ENCODE data around the gene DEPDC7.

The DEPDC7 gene

GRCh38 chr11:33018840-33019239 lies 3.2 kb downstream of the DEPDC7 start:
- Histone ChIP-seq H3K23ac (ENCODE audit: low read depth, low read length, poor library complexity) (no peak overlapping the region), H3K9me3 (replicated peaks in 1 of 2; ENCODE audit: control insufficient read depth in 2 of 2, insufficient read depth in 1 of 2, low read depth in 1 of 2, low read length in 2 of 2) (no peaks in the 10 kb centered on the region), H3K14ac (ENCODE audit: low read length) (no peak overlapping the region), H3K4ac (ENCODE audit: low read length) (no peak overlapping the region), H3K27me3 (ENCODE audit: control insufficient read depth in 3 of 3, insufficient read depth in 3 of 3, low read depth in 1 of 3, low read length in 3 of 3) (peaks cover 0 to 11% (median 7%) of the 10 kb centered on the region in 3 experiments), H3K36me3 (replicated peaks in 1 of 2; ENCODE audit: control insufficient read depth in 2 of 2, insufficient read depth in 2 of 2, low read length in 2 of 2) (no peaks in the 10 kb centered on the region), H3K18ac (ENCODE audit: low read length) (no peak overlapping the region), H4K8ac (ENCODE audit: low read depth, low read length) (no peak overlapping the region), H4K91ac (ENCODE audit: low read depth, low read length, poor library complexity) (no peak overlapping the region), H2AK5ac (ENCODE audit: low read depth, low read length) (no peak overlapping the region), H2BK5ac (ENCODE audit: low read length) (no peak overlapping the region), H3K79me1 (ENCODE audit: low read depth, low read length) (no peaks in the 10 kb centered on the region), H2BK120ac (ENCODE audit: low read depth, low read length) (no peak overlapping the region), H2BK12ac (ENCODE audit: low read length) (no peak overlapping the region), H3K9ac (ENCODE audit: low read depth, low read length, poor library complexity) (no peak overlapping the region), H3K4me1 (ENCODE audit: control insufficient read depth in 2 of 2, insufficient read depth in 1 of 2, low read depth in 1 of 2, low read length in 2 of 2) (peaks cover 2 to 3% of the 10 kb centered on the region in 2 donors), H2BK15ac (ENCODE audit: low read length) (no peak overlapping the region), H3K4me3 (ENCODE audit: low read length in 2 of 2) (no peak overlapping the region), H2AFZ (ENCODE audit: low read length) (no peak overlapping the region), H3K27ac (replicated peaks; ENCODE audit: low read length) (no peak overlapping the region), H3K4me2 (ENCODE audit: insufficient read depth, low read length, poor library complexity, severe bottlenecking) (no peak overlapping the region)
- DNase-seq (ENCODE audit: low spot score): no peak
- WGBS, 2 donors (ENCODE audit: extremely low coverage in 2 of 2, insufficient read length in 2 of 2, insufficient replicate concordance in 1 of 2): no CpG with 5 or more reads among the region's 6 CpGs

- no peak overlapping the region for H4K91ac ChIP-seq (ENCODE audit: low read depth, low read length, poor library complexity)
- no peak overlapping the region for H2BK5ac ChIP-seq (ENCODE audit: low read length)
- no peak overlapping the region for H2BK15ac ChIP-seq (ENCODE audit: low read length)
- H3K4ac ChIP-seq (ENCODE audit: low read length): no peak overlapping the region
- H2AFZ ChIP-seq (ENCODE audit: low read length): no peak overlapping the region
- H3K18ac ChIP-seq (ENCODE audit: low read length): no peak overlapping the region
- no peak overlapping the region for H3K4me2 ChIP-seq (ENCODE audit: insufficient read depth, low read length, poor library complexity, severe bottlenecking)
- no CpG with 5 or more reads among the region's 1 CpG for WGBS, 2 donors (ENCODE audit: extremely low coverage in 2 of 2, insufficient read length in 2 of 2, insufficient replicate concordance in 1 of 2)
- no peaks in the 10 kb centered on the region for H3K79me1 ChIP-seq (ENCODE audit: low read depth, low read length)
- no peak overlapping the region for H3K4me3 ChIP-seq (ENCODE audit: low read length in 2 of 2)
- DNase-seq (ENCODE audit: low spot score): no peak
- H2BK120ac ChIP-seq (ENCODE audit: low read depth, low read length): no peak overlapping the region
- H3K9me3 ChIP-seq (replicated peaks in 1 of 2; ENCODE audit: control insufficient read depth in 2 of 2, insufficient read depth in 1 of 2, low read depth in 1 of 2, low read length in 2 of 2): no peaks in the 10 kb centered on the region
- H3K4me1 ChIP-seq (ENCODE audit: control insufficient read depth in 2 of 2, insufficient read depth in 1 of 2, low read depth in 1 of 2, low read length in 2 of 2): peaks cover 0 to 3% of the 10 kb centered on the region in 2 donors
- H3K9ac ChIP-seq (ENCODE audit: low read depth, low read length, poor library complexity): no peak overlapping the region
- peaks cover 0 to 6% (median 0%) of the 10 kb centered on the region in 3 experiments for H3K27me3 ChIP-seq (ENCODE audit: control insufficient read depth in 3 of 3, insufficient read depth in 3 of 3, low read depth in 1 of 3, low read length in 3 of 3)
- H3K27ac ChIP-seq (replicated peaks; ENCODE audit: low read length): no peak overlapping the region
- H2BK12ac ChIP-seq (ENCODE audit: low read length): no peak overlapping the region
- H2AK5ac ChIP-seq (ENCODE audit: low read depth, low read length): no peak overlapping the region
- H3K36me3 ChIP-seq (replicated peaks in 1 of 2; ENCODE audit: control insufficient read depth in 2 of 2, insufficient read depth in 2 of 2, low read length in 2 of 2): no peaks in the 10 kb centered on the region
- no peak overlapping the region for H4K8ac ChIP-seq (ENCODE audit: low read depth, low read length)
- H3K23ac ChIP-seq (ENCODE audit: low read depth, low read length, poor library complexity): no peak overlapping the region
- no peak overlapping the region for H3K14ac ChIP-seq (ENCODE audit: low read length)
Measured at GRCh38 chr11:33021501-33021900, 5.8 kb downstream of the DEPDC7 start.

- H2BK5ac ChIP-seq (ENCODE audit: low read length): no peak overlapping the region
- no peak overlapping the region for H3K4me2 ChIP-seq (ENCODE audit: insufficient read depth, low read length, poor library complexity, severe bottlenecking)
- no peak overlapping the region for H3K23ac ChIP-seq (ENCODE audit: low read depth, low read length, poor library complexity)
- no peaks in the 10 kb centered on the region for H3K79me1 ChIP-seq (ENCODE audit: low read depth, low read length)
- DNase-seq (ENCODE audit: low spot score): no peak
- H4K91ac ChIP-seq (ENCODE audit: low read depth, low read length, poor library complexity): no peak overlapping the region
- H2AFZ ChIP-seq (ENCODE audit: low read length): no peak overlapping the region
- H2AK5ac ChIP-seq (ENCODE audit: low read depth, low read length): no peak overlapping the region
- H4K8ac ChIP-seq (ENCODE audit: low read depth, low read length): no peak overlapping the region
- no peak overlapping the region for H3K18ac ChIP-seq (ENCODE audit: low read length)
- no peaks in the 10 kb centered on the region for H3K9me3 ChIP-seq (replicated peaks in 1 of 2; ENCODE audit: control insufficient read depth in 2 of 2, insufficient read depth in 1 of 2, low read depth in 1 of 2, low read length in 2 of 2)
- H3K27ac ChIP-seq (replicated peaks; ENCODE audit: low read length): no peak overlapping the region
- peaks cover 0 to 3% (median 0%) of the 10 kb centered on the region in 3 experiments for H3K27me3 ChIP-seq (ENCODE audit: control insufficient read depth in 3 of 3, insufficient read depth in 3 of 3, low read depth in 1 of 3, low read length in 3 of 3)
- no peaks in the 10 kb centered on the region for H3K36me3 ChIP-seq (replicated peaks in 1 of 2; ENCODE audit: control insufficient read depth in 2 of 2, insufficient read depth in 2 of 2, low read length in 2 of 2)
- H2BK15ac ChIP-seq (ENCODE audit: low read length): no peak overlapping the region
- H3K4me3 ChIP-seq (ENCODE audit: low read length in 2 of 2): no peak overlapping the region
- no peak overlapping the region for H2BK120ac ChIP-seq (ENCODE audit: low read depth, low read length)
- H3K4ac ChIP-seq (ENCODE audit: low read length): no peak overlapping the region
- H3K14ac ChIP-seq (ENCODE audit: low read length): no peak overlapping the region
- H2BK12ac ChIP-seq (ENCODE audit: low read length): no peak overlapping the region
- no peak overlapping the region for H3K9ac ChIP-seq (ENCODE audit: low read depth, low read length, poor library complexity)
- no CpG with 5 or more reads among the region's 1 CpG for WGBS, 2 donors (ENCODE audit: extremely low coverage in 2 of 2, insufficient read length in 2 of 2, insufficient replicate concordance in 1 of 2)
- peaks cover 0 to 3% of the 10 kb centered on the region in 2 donors for H3K4me1 ChIP-seq (ENCODE audit: control insufficient read depth in 2 of 2, insufficient read depth in 1 of 2, low read depth in 1 of 2, low read length in 2 of 2)
Measured at GRCh38 chr11:33021937-33022336, 6.3 kb downstream of the DEPDC7 start.

DNA sequence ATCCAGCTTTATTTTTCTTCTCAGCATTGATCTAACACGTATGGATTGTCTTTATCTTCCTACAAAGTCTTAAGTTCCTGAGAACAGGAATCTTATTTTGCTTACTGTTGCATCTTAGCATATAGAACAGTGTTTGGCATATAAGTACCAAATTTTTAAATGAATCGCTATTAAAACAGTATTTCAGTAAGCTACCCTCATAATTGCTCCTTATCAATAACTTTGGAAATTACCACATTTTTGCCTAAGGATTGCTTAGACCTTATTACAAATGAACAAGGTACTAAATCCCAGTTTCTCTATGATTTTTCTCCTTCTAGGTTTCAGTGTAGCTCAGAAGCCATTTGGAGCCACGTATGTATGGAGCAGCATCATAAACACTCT lies 9.7 kb downstream of the DEPDC7 start:
- Histone ChIP-seq H3K36me3 (replicated peaks in 1 of 2; ENCODE audit: control insufficient read depth in 2 of 2, insufficient read depth in 2 of 2, low read length in 2 of 2) (no peaks in the 10 kb centered on the region), H2BK15ac (ENCODE audit: low read length) (no peak overlapping the region), H3K18ac (ENCODE audit: low read length) (no peak overlapping the region), H2BK12ac (ENCODE audit: low read length) (no peak overlapping the region), H3K4ac (ENCODE audit: low read length) (no peak overlapping the region), H2AK5ac (ENCODE audit: low read depth, low read length) (no peak overlapping the region), H3K27me3 (ENCODE audit: control insufficient read depth in 3 of 3, insufficient read depth in 3 of 3, low read depth in 1 of 3, low read length in 3 of 3) (no peaks in the 10 kb centered on the region), H3K23ac (ENCODE audit: low read depth, low read length, poor library complexity) (no peak overlapping the region), H4K91ac (ENCODE audit: low read depth, low read length, poor library complexity) (no peak overlapping the region), H3K9me3 (replicated peaks in 1 of 2; ENCODE audit: control insufficient read depth in 2 of 2, insufficient read depth in 1 of 2, low read depth in 1 of 2, low read length in 2 of 2) (no peaks in the 10 kb centered on the region), H3K27ac (replicated peaks; ENCODE audit: low read length) (no peak overlapping the region), H3K4me3 (ENCODE audit: low read length in 2 of 2) (no peak overlapping the region), H3K4me1 (ENCODE audit: control insufficient read depth in 2 of 2, insufficient read depth in 1 of 2, low read depth in 1 of 2, low read length in 2 of 2) (no peaks in the 10 kb centered on the region), H2BK120ac (ENCODE audit: low read depth, low read length) (no peak overlapping the region), H2BK5ac (ENCODE audit: low read length) (no peak overlapping the region), H4K8ac (ENCODE audit: low read depth, low read length) (no peak overlapping the region), H3K9ac (ENCODE audit: low read depth, low read length, poor library complexity) (no peak overlapping the region), H3K4me2 (ENCODE audit: insufficient read depth, low read length, poor library complexity, severe bottlenecking) (no peak overlapping the region), H3K14ac (ENCODE audit: low read length) (no peak overlapping the region), H3K79me1 (ENCODE audit: low read depth, low read length) (no peaks in the 10 kb centered on the region), H2AFZ (ENCODE audit: low read length) (no peak overlapping the region)
- no peak for DNase-seq (ENCODE audit: low spot score)
- no CpG with 5 or more reads among the region's 3 CpGs for WGBS, 2 donors (ENCODE audit: extremely low coverage in 2 of 2, insufficient read length in 2 of 2, insufficient replicate concordance in 1 of 2)

All from neuronal stem cell (in vitro differentiated cells).